B cell (primary cell): ENCODE data around the gene MLLT6.

Source experiments
- EZH2 ChIP-seq: IDR thresholded peaks from 2 replicates; pipeline ENCODE4 v1.6.1; 2012; ENCODE audit warnings: borderline replicate concordance, low read depth, mild to moderate bottlenecking, moderate library complexity, low read length; ENCODE audit not compliant: insufficient read depth, poor library complexity, severe bottlenecking
- TF ChIP-seq, protein P1 (sequence below): fragments of 200-600 bp; IDR thresholded peaks from one replicate; pipeline ENCODE4 v1.8.0; 2022; ENCODE audit warnings: antibody characterized with exemption, mild to moderate bottlenecking

DNA sequence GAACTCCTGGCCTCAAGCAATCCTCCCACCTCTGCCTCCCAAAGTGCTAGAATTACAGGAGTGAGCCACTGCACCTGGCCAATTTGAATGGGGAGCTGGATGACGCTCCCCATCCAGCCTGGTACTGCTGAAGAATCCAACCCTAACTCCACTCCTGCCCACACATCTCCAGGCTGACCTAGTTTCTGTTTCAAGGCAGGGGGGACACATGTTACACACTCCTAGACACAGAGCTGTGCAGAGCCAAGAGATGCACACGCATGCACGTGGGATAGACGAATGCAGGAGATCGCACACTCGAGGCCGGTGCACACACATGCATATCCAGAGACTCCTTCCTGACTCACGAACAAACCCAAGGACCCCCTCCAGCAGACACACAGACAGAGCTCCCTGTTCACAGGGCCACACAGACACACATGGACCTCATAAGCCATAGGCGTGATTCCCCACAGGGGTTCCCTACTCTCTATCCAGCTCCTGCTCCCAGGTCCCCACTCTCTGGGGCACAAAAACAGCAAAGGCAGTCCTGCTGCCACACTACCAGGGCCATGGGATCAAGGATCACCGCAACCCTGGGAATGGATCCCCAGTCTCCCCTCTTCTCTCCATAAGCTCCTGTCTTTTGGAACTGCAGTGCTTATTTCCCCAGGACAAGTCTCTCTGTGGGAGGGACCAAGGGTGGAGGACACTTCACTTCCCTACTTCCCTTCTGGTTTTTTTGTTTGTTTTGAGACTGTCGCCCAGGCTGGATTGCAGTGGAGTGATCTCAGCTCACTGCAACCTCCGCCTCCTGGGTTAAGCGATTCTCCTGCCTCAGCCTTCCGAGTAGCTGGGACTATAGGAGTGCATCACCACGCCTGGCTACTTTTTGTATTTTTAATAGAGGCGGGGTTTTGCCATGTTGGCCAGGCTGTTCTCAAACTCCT, 44.7 kb upstream of the MLLT6 start:
- TF ChIP-seq, protein P1, sequence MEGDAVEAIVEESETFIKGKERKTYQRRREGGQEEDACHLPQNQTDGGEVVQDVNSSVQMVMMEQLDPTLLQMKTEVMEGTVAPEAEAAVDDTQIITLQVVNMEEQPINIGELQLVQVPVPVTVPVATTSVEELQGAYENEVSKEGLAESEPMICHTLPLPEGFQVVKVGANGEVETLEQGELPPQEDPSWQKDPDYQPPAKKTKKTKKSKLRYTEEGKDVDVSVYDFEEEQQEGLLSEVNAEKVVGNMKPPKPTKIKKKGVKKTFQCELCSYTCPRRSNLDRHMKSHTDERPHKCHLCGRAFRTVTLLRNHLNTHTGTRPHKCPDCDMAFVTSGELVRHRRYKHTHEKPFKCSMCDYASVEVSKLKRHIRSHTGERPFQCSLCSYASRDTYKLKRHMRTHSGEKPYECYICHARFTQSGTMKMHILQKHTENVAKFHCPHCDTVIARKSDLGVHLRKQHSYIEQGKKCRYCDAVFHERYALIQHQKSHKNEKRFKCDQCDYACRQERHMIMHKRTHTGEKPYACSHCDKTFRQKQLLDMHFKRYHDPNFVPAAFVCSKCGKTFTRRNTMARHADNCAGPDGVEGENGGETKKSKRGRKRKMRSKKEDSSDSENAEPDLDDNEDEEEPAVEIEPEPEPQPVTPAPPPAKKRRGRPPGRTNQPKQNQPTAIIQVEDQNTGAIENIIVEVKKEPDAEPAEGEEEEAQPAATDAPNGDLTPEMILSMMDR: no peak
- TF ChIP-seq EZH2: no peak
